GM23248 (cell line): ENCODE results near the gene ANXA3. TPM values are rescaled to one million over a fixed set of nuclear protein-coding genes. Genes with fewer than 3 reads are reported as not detected.

Experiments used
- DNase-seq: peaks from one replicate; pipeline ENCODE4 v3.0.0-alpha.2; 2015
- H2AFZ ChIP-seq: fragments of 200-600 bp; sonication (generic); 2 replicates; pipeline ENCODE4 v1.6.1; 2016; ENCODE audit warnings: antibody characterized with exemption
- H3F3A ChIP-seq: fragments of 200-600 bp; sonication (generic); 2 replicates; pipeline ENCODE4 v1.6.1; 2016; ENCODE audit warnings: mild to moderate bottlenecking, antibody characterized with exemption, mixed run types; ENCODE audit not compliant: insufficient read depth
- H3K27ac ChIP-seq: fragments of 200-600 bp; sonication (generic); 2 replicates; pipeline ENCODE4 v1.5.1; 2016; ENCODE audit warnings: mild to moderate bottlenecking
- H3K27me3 ChIP-seq: fragments of 200-600 bp; sonication (generic); replicated peaks from 2 replicates; pipeline ENCODE4 v1.6.1; 2016; ENCODE audit warnings: mild to moderate bottlenecking; ENCODE audit not compliant: insufficient read depth
- H3K36me3 ChIP-seq: fragments of 200-600 bp; sonication (generic); 2 replicates; pipeline ENCODE4 v1.6.1; 2016; ENCODE audit warnings: low read depth, mild to moderate bottlenecking
- H3K4me1 ChIP-seq: fragments of 200-600 bp; sonication (generic); 2 replicates; pipeline ENCODE4 v1.6.1; 2016; ENCODE audit warnings: mild to moderate bottlenecking; ENCODE audit not compliant: insufficient read depth
- H3K4me2 ChIP-seq: fragments of 200-600 bp; sonication (generic); one replicate; pipeline ENCODE4 v1.6.1; 2016; ENCODE audit warnings: mild to moderate bottlenecking; ENCODE audit not compliant: unreplicated experiment
- H3K4me3 ChIP-seq: fragments of 200-600 bp; sonication (generic); 2 replicates; pipeline ENCODE4 v1.5.1; 2016; ENCODE audit warnings: mild to moderate bottlenecking
- H3K79me2 ChIP-seq: fragments of 200-600 bp; sonication (generic); 2 replicates; pipeline ENCODE4 v1.6.1; 2016; ENCODE audit warnings: mild to moderate bottlenecking; ENCODE audit not compliant: insufficient read depth
- H3K9ac ChIP-seq: fragments of 200-600 bp; sonication (generic); 2 replicates; pipeline ENCODE4 v1.6.1; 2016; ENCODE audit warnings: mild to moderate bottlenecking
- H3K9me2 ChIP-seq: fragments of 200-600 bp; sonication (generic); 2 replicates; pipeline ENCODE4 v1.6.1; 2016; ENCODE audit warnings: mixed run types, mild to moderate bottlenecking, moderate library complexity; ENCODE audit not compliant: insufficient read depth
- H3K9me3 ChIP-seq: fragments of 200-600 bp; sonication (generic); one replicate; pipeline ENCODE4 v1.6.1; 2017; ENCODE audit warnings: low read depth
- H4K20me1 ChIP-seq: fragments of 200-600 bp; sonication (generic); 2 replicates; pipeline ENCODE4 v1.6.0; 2016; ENCODE audit not compliant: insufficient read depth
- EZH2 ChIP-seq: fragments of 200-600 bp; sonication (generic); IDR thresholded peaks from 2 replicates; pipeline ENCODE4 v1.6.1; 2018; ENCODE audit warnings: antibody characterized with exemption, mild to moderate bottlenecking; ENCODE audit not compliant: insufficient read depth, poor library complexity, severe bottlenecking
- EZH2phosphoT487 ChIP-seq: fragments of 200-600 bp; sonication (generic); IDR thresholded peaks from 2 replicates; pipeline ENCODE4 v1.6.1; 2018; ENCODE audit warnings: antibody characterized with exemption, moderate library complexity, mild to moderate bottlenecking, low read depth; ENCODE audit not compliant: insufficient read depth
- WGBS, 2 experiments: methylation state at CpG; one replicate each; pipeline ENCODE4 v1.1.6; 2015 to 2017; ENCODE audit warnings: low lambda C conversion rate in 2 of 2, low coverage in 1 of 2; ENCODE audit errors: missing lambda C conversion rate in 2 of 2; 5-methylcytosine and 5-hydroxymethylcytosine counted together
- in situ Hi-C: fragments of 300-500 bp; cut with MboI; formaldehyde crosslinking; loops from 2 replicates; pipeline ENCODE4 v1.15.0; 2020
- polyA plus RNA-seq: library from polyadenylated mRNA; unstranded; fragments of >200 nt; fragmentation: Nextera tagmentation; extraction: Ambion mirVana; gene quantifications from 2 replicates; pipeline ENCODE4 v1.2.1, GENCODE V29; 2016
- total RNA-seq: library from RNA; depleted of rRNA; stranded (reverse); fragments of >200 nt; shearing (Covaris generic); gene quantifications from 2 replicates; pipeline ENCODE4 v1.2.3, GENCODE V29; 2014

The ANXA3 gene
- total and polyA plus RNA-seq, 2 experiments from 2014 or later, result 2.8 to 3.6 TPM

DNA sequence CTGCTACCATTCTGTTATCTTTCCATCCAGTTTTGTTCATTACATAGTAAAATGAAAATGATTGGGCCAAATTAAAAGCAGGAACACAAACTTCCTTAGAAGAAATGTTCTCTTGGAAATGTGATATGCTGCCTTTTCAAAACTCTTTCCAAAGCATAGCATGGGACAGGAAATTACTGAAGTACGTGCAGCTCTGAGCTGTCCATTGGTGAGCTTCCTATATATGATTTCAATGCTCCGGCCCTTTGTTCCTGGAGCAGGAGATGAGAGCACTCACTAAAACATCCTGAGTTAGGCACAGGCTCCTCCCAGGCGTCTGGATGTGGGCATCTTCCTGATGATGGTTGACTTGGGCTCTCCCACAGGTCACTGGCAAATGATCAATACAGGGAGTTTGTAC, 33.0 kb upstream of the ANXA3 start:
- in situ Hi-C loops, result loop anchor here (25.0 kb wide), 1 partner anchor 556 kb away; no protein-coding TSS in a partner anchor
- Histone ChIP-seq H3K9ac (no peak overlapping the region), H3K9me2 (no peaks in the 10 kb centered on the region), H3K4me1 (peaks cover 11% of the 10 kb centered on the region), H3K27me3 (no peaks in the 10 kb centered on the region), H3K27ac (no peak overlapping the region), H3F3A (peaks cover 15% of the 10 kb centered on the region; the same call in 1 of the 2 replicates), H3K4me3 (no peak overlapping the region), H3K9me3 (no peaks in the 10 kb centered on the region), H3K4me2 (no peak overlapping the region), H4K20me1 (no peaks in the 10 kb centered on the region), H3K36me3 (peaks cover 7% of the 10 kb centered on the region; the same call in 1 of the 2 replicates), H3K79me2 (no peaks in the 10 kb centered on the region), H2AFZ (no peak overlapping the region)
- DNase-seq, result no peak
- TF ChIP-seq EZH2, result no peak
- no peak for TF ChIP-seq EZH2phosphoT487
- 58 to 59% methylated on average over 3 of the region's 3 CpGs for WGBS, 2 experiments

- in situ Hi-C loops, result loop anchor here (25.0 kb wide), 1 partner anchor 558 kb away; no protein-coding TSS in a partner anchor
- Histone ChIP-seq H3K9ac (no peak overlapping the region), H3K27ac (no peak overlapping the region), H3K9me2 (no peaks in the 10 kb centered on the region), H3K4me2 (no peak overlapping the region), H3K79me2 (no peaks in the 10 kb centered on the region), H3K9me3 (no peaks in the 10 kb centered on the region), H3K4me1 (peaks cover 11% of the 10 kb centered on the region), H3K4me3 (no peak overlapping the region), H3K36me3 (peaks cover 7% of the 10 kb centered on the region; the same call in 1 of the 2 replicates), H3K27me3 (no peaks in the 10 kb centered on the region), H2AFZ (no peak overlapping the region), H3F3A (peaks cover 15% of the 10 kb centered on the region; the same call in 1 of the 2 replicates), H4K20me1 (no peaks in the 10 kb centered on the region)
- 71 to 79% methylated on average over 3 of the region's 3 CpGs for WGBS, 2 experiments
- DNase-seq, result no peak
- no peak for TF ChIP-seq EZH2
- no peak for TF ChIP-seq EZH2phosphoT487
Observed at GRCh38 chr4:78519962-78520361, 31.6 kb upstream of the ANXA3 start.

DNA sequence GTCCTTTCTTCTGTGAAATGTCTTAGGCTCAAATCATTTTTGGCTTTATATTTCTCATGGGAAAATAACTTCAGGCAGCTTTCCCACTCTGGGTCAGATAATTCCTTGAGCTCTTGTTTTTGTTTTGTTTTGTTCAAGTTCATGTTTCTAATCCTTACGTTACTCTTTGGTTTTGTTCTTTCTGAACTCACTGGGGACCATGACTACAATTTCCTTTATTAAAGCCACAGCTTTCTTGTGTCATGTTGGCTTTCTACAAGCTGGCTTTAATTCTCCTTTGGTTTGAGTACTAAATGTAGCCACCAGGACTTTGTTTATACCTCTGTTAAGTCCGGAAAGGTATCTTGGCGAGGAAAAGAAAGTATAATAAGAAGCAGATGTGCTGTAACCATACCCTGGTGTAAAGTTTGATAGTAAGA, 30.8 kb upstream of the ANXA3 start:
- peak; percentile 52 for DNase-seq
- in situ Hi-C loops, result loop anchor here (25.0 kb wide), 1 partner anchor 559 kb away; no protein-coding TSS in a partner anchor
- Histone ChIP-seq H3K4me3 (no peak overlapping the region), H4K20me1 (no peaks in the 10 kb centered on the region), H3K79me2 (no peaks in the 10 kb centered on the region), H3K4me1 (peaks cover 11% of the 10 kb centered on the region), H3K36me3 (peaks cover 7% of the 10 kb centered on the region; the same call in 1 of the 2 replicates), H3K9me3 (no peaks in the 10 kb centered on the region), H3K4me2 (peak overlapping the region; percentile 52), H3K9me2 (no peaks in the 10 kb centered on the region), H3K9ac (0 out of 2 replicates have a peak overlapping the region, but pooled peaks have one; percentile 5), H3F3A (peaks cover 15% of the 10 kb centered on the region; the same call in 1 of the 2 replicates), H2AFZ (peak overlapping the region; percentile 44), H3K27ac (0 out of 2 replicates have a peak overlapping the region, but pooled peaks have one; percentile 7), H3K27me3 (no peaks in the 10 kb centered on the region)
- 6 to 9% methylated on average over 3 of the region's 3 CpGs for WGBS, 2 experiments
- TF ChIP-seq EZH2 (no peak), EZH2phosphoT487 (no peak)

DNA sequence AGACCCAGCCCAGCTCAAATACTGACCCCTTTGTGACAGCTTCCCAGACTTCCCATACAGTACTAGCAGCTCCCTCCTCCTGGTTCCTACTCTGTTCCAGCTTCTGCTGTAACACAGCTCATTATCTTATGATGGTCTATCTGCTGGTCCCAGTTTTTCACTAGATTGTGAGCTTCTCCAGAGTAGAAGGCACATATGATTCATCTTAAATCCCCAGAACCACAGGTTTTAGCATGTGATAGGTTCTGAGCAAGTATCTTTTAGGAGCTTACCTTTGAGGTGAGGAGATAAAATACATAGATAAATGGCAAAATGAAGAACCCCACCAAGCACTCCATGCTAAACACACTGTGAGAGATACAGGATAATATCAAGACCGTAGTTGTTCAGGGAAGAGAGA, 27.6 kb upstream of the ANXA3 start:
- Histone ChIP-seq H3K27ac (no peak overlapping the region), H3K9me2 (no peaks in the 10 kb centered on the region), H3K4me2 (no peak overlapping the region), H2AFZ (no peak overlapping the region), H3K4me1 (peaks cover 30% of the 10 kb centered on the region), H3K79me2 (no peaks in the 10 kb centered on the region), H3F3A (peaks cover 34% of the 10 kb centered on the region), H3K9ac (no peak overlapping the region), H3K9me3 (no peaks in the 10 kb centered on the region), H3K27me3 (no peaks in the 10 kb centered on the region), H3K4me3 (no peak overlapping the region), H4K20me1 (no peaks in the 10 kb centered on the region), H3K36me3 (peaks cover 5% of the 10 kb centered on the region; the same call in 1 of the 2 replicates)
- no peak for DNase-seq
- WGBS, 2 experiments, result 55 to 63% methylated on average over 1 of the region's 1 CpG
- in situ Hi-C loops, result loop anchor here (25.0 kb wide), 1 partner anchor 562 kb away; no protein-coding TSS in a partner anchor
- TF ChIP-seq EZH2phosphoT487 (no peak), EZH2 (no peak)
